D341Med (cell line): ENCODE measurements around the gene IFT52.
"Not testable (repeated sequence)": the region's sequence is repeated elsewhere in the genome, so short reads cannot be mapped to it uniquely, and the experiment has no call there.

Source experiments
- DNase-seq: peaks from one replicate; pipeline ENCODE4 v3.0.0; 2012; ENCODE audit warnings: low spot score

IFT52 gene

GRCh38 chr20:43651650-43652184 lies 61.0 kb downstream of the IFT52 start:
- DNase-seq: not testable (repeated sequence)

GRCh38 chr20:43653966-43654365 lies 63.2 kb downstream of the IFT52 start:
- no peak for DNase-seq

- DNase-seq: not testable (repeated sequence)
These were observed 64.4 kb downstream of the IFT52 start for GRCh38 chr20:43655176-43655575.

GRCh38 chr20:43655937-43656336 lies 65.2 kb downstream of the IFT52 start:
- DNase-seq: no peak

- peak; percentile 43 for DNase-seq
These were observed 67.5 kb downstream of the IFT52 start for GRCh38 chr20:43658069-43658722.

GRCh38 chr20:43658723-43659419 lies 68.1 kb downstream of the IFT52 start:
- DNase-seq: no peak

GRCh38 chr20:43662943-43663655 lies 72.4 kb downstream of the IFT52 start:
- no peak for DNase-seq

- DNase-seq: no peak
These were observed 74.9 kb downstream of the IFT52 start for GRCh38 chr20:43665466-43666176.

GRCh38 chr20:43666376-43667328 lies 75.9 kb downstream of the IFT52 start, which contains the start of gene MYBL2:
Gene MYBL2 (plus strand): TSS chr20:43667114. CDS start chr20:43667284, 170 bp downstream.
- DNase-seq: peak; percentile 94

GRCh38 chr20:43667341-43668132 lies 76.8 kb downstream of the IFT52 start:
- peak; percentile 83 for DNase-seq

- DNase-seq: no peak
These were observed 78.6 kb downstream of the IFT52 start for GRCh38 chr20:43669332-43669731.

GRCh38 chr20:43670423-43670822 lies 79.7 kb downstream of the IFT52 start:
- DNase-seq: no peak

GRCh38 chr20:43676368-43676767 lies 85.6 kb downstream of the IFT52 start:
- DNase-seq: no peak

- DNase-seq: no peak
These were observed 90.2 kb downstream of the IFT52 start for GRCh38 chr20:43680981-43681380.

GRCh38 chr20:43681468-43681942 lies 90.8 kb downstream of the IFT52 start:
- DNase-seq: peak; percentile 75

- peak; percentile 10 for DNase-seq
These were observed 91.3 kb downstream of the IFT52 start for GRCh38 chr20:43681991-43682410.

GRCh38 chr20:43682446-43682845 lies 91.7 kb downstream of the IFT52 start:
- no peak for DNase-seq

GRCh38 chr20:43686820-43687219 lies 96.1 kb downstream of the IFT52 start:
- no peak for DNase-seq

GRCh38 chr20:43689165-43689564 lies 98.4 kb downstream of the IFT52 start:
- no peak for DNase-seq
